Keratinocyte (primary cell): ENCODE data around the gene NUAK1.

Experiments
- CTCF ChIP-seq, 3 experiments: IDR thresholded peaks in 1 of 3; conservative IDR thresholded peaks in 1 of 3; optimal IDR thresholded peaks in 1 of 3; 2 replicates in 2 of 3; 3 replicates in 1 of 3; pipeline versions ENCODE3 to v1.5.1; 2011; ENCODE audit warnings: low read length in 3 of 3, mild to moderate bottlenecking in 3 of 3, moderate library complexity in 2 of 3, control low read depth in 1 of 3, inconsistent platforms in 1 of 3; ENCODE audit not compliant: insufficient read depth in 2 of 3; ENCODE audit errors: extremely low read depth in 1 of 3
- EZH2 ChIP-seq: IDR thresholded peaks from one replicate; pipeline ENCODE4 v1.6.1; 2012; ENCODE audit warnings: inconsistent platforms, mild to moderate bottlenecking, low read length, moderate library complexity

GRCh38 chr12:106132175-106133135 lies 6.3 kb downstream of the NUAK1 start:
- TF ChIP-seq CTCF (optimal IDR thresholded peaks at IDR 0.05 in 1 of 3, IDR thresholded peaks at IDR 0.05 in 1 of 3, conservative IDR thresholded peaks at IDR 0.05 in 1 of 3; ENCODE audit: extremely low read depth in 1 of 3, insufficient read depth in 2 of 3, low read length in 3 of 3) (no peak), EZH2 (no peak)
